Measurements from ENCODE around the gene DPF3. TPM values are rescaled to one million over a fixed set of nuclear protein-coding genes. Genes with fewer than 3 reads are reported as not detected.

Gene DPF3
- total RNA-seq, 2 donors from 2014 or later, result 0.78 to 4.0 TPM

- H3K4me3 ChIP-seq, result no peak overlapping the region
- intact Hi-C loops (cut with DNase I), result no loop called here
- 71 to 75% methylated on average over 4 of the region's 4 CpGs for WGBS, 2 donors
- ATAC-seq (no peak), DNase-seq (no peak)
- H3K36me3 ChIP-seq (replicated peaks in 1 of 2; ENCODE audit: insufficient read depth in 1 of 2, low read depth in 2 of 2), result no peaks in the 10 kb centered on the region
- H3K4me1 ChIP-seq, result no peaks in the 10 kb centered on the region
- H3K9me3 ChIP-seq, result no peaks in the 10 kb centered on the region
- H3K27me3 ChIP-seq, result no peaks in the 10 kb centered on the region
- H3K27ac ChIP-seq, result no peak overlapping the region
- TF ChIP-seq POLR2A (IDR thresholded peaks at IDR 0.05) (no peak), CTCF (IDR thresholded peaks at IDR 0.05) (no peak)
Measured at GRCh38 chr14:72883961-72884360, 9.9 kb downstream of the DPF3 start.

- H3K9me3 ChIP-seq, result no peaks in the 10 kb centered on the region
- WGBS, 2 donors, result 89 to 93% methylated on average over 2 of the region's 2 CpGs
- TF ChIP-seq CTCF (IDR thresholded peaks at IDR 0.05), result no peak
- TF ChIP-seq POLR2A (IDR thresholded peaks at IDR 0.05), result no peak
Measured at GRCh38 chr14:72883109-72883508, 10.8 kb downstream of the DPF3 start.

GRCh38 chr14:72882463-72882862 is 11.4 kb downstream of the DPF3 start:
- no peak for ATAC-seq
- Histone ChIP-seq H3K4me1 (no peaks in the 10 kb centered on the region), H3K4me3 (no peak overlapping the region), H3K27me3 (no peaks in the 10 kb centered on the region), H3K9me3 (no peaks in the 10 kb centered on the region), H3K36me3 (replicated peaks in 1 of 2; ENCODE audit: insufficient read depth in 1 of 2, low read depth in 2 of 2) (no peaks in the 10 kb centered on the region), H3K27ac (no peak overlapping the region)
- intact Hi-C loops (cut with DNase I), result no loop called here
- no peak for DNase-seq
- WGBS, 2 donors, result 76 to 77% methylated on average over 7 of the region's 7 CpGs
- TF ChIP-seq CTCF (IDR thresholded peaks at IDR 0.05), result no peak
- no peak for TF ChIP-seq POLR2A (IDR thresholded peaks at IDR 0.05)

More at GRCh38 chr14:72883109-72883508, 10.8 kb downstream of the DPF3 start:
- Histone ChIP-seq H3K4me1 (no peaks in the 10 kb centered on the region), H3K27ac (no peak overlapping the region), H3K4me3 (no peak overlapping the region), H3K27me3 (no peaks in the 10 kb centered on the region), H3K36me3 (replicated peaks in 1 of 2; ENCODE audit: insufficient read depth in 1 of 2, low read depth in 2 of 2) (no peaks in the 10 kb centered on the region)
- no peak for DNase-seq
- intact Hi-C loops (cut with DNase I), result no loop called here
- no peak for ATAC-seq

- intact Hi-C loops (cut with DNase I), result no loop called here
- ATAC-seq (no peak), DNase-seq (no peak)
- no peak for TF ChIP-seq CTCF (IDR thresholded peaks at IDR 0.05)
- TF ChIP-seq POLR2A (IDR thresholded peaks at IDR 0.05), result no peak
- no peaks in the 10 kb centered on the region for H3K27me3 ChIP-seq
- no peaks in the 10 kb centered on the region for H3K36me3 ChIP-seq (replicated peaks in 1 of 2; ENCODE audit: insufficient read depth in 1 of 2, low read depth in 2 of 2)
- WGBS, 2 donors, result 79 to 100% methylated on average over 1 of the region's 1 CpG
- H3K27ac ChIP-seq, result no peak overlapping the region
- H3K9me3 ChIP-seq, result no peaks in the 10 kb centered on the region
- no peak overlapping the region for H3K4me3 ChIP-seq
- no peaks in the 10 kb centered on the region for H3K4me1 ChIP-seq
Measured at GRCh38 chr14:72882047-72882446, 11.9 kb downstream of the DPF3 start.

GRCh38 chr14:72881543-72881942 is 12.4 kb downstream of the DPF3 start:
- Histone ChIP-seq H3K27ac (no peak overlapping the region), H3K27me3 (no peaks in the 10 kb centered on the region)
- no peak for ATAC-seq

More at GRCh38 chr14:72881543-72881942, 12.4 kb downstream of the DPF3 start:
- no peak overlapping the region for H3K4me3 ChIP-seq
- H3K36me3 ChIP-seq (replicated peaks in 1 of 2; ENCODE audit: insufficient read depth in 1 of 2, low read depth in 2 of 2), result no peaks in the 10 kb centered on the region
- no peak for DNase-seq
- intact Hi-C loops (cut with DNase I), result no loop called here
- TF ChIP-seq POLR2A (IDR thresholded peaks at IDR 0.05), result no peak
- no peak for TF ChIP-seq CTCF (IDR thresholded peaks at IDR 0.05)
- H3K9me3 ChIP-seq, result no peaks in the 10 kb centered on the region
- no peaks in the 10 kb centered on the region for H3K4me1 ChIP-seq
- WGBS, 2 donors, result 69 to 72% methylated on average over 2 of the region's 2 CpGs
